Measurements from ENCODE around the gene C8B.
A peak's percentile ranks its signal among the peaks of the same experiment; 100 is the strongest.

Gene C8B

DNA sequence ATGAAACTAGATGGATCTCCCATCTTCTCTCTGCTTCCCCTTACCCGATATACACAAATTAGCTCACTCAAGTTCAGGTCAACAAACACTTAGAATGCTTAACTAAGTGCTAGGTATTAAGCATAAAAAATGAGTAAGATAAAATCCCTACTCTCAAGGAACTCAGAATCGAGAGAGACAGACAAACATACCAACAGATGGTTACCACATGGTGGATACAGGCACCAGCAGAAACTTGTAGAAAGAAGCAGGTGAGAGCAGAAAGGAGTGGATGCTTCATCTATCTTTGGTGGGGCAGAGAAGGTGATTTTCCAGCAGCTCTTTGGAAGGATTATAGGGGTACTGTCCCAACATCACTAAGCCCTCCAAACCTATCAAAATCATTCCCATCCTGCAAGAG lies 32.2 kb downstream of the C8B start:
- H3K4me3 ChIP-seq: no peak overlapping the region
- no peaks in the 10 kb centered on the region for H3K27me3 ChIP-seq (ENCODE audit: low read depth)
- DNase-seq (ENCODE audit: low spot score in 2 of 2): no peak
- no peaks in the 10 kb centered on the region for H3K4me1 ChIP-seq
- in situ Hi-C loops (cut with MboI; ENCODE audit: low sequenced_read_pairs): no loop called here
- no peaks in the 10 kb centered on the region for H3K9me3 ChIP-seq
- H3K36me3 ChIP-seq (replicated peaks): no peaks in the 10 kb centered on the region

GRCh38 chr1:56933161-56933560 lies 32.7 kb downstream of the C8B start:
- Histone ChIP-seq H3K4me1 (no peaks in the 10 kb centered on the region), H3K36me3 (replicated peaks) (no peaks in the 10 kb centered on the region), H3K9me3 (no peaks in the 10 kb centered on the region), H3K27me3 (ENCODE audit: low read depth) (no peaks in the 10 kb centered on the region), H3K4me3 (no peak overlapping the region)
- in situ Hi-C loops (cut with MboI; ENCODE audit: low sequenced_read_pairs): no loop called here
- DNase-seq (ENCODE audit: low spot score in 2 of 2): no peak

- in situ Hi-C loops (cut with MboI; ENCODE audit: low sequenced_read_pairs): no loop called here
- H3K27me3 ChIP-seq (ENCODE audit: low read depth): no peaks in the 10 kb centered on the region
- no peak for DNase-seq (ENCODE audit: low spot score in 2 of 2)
Measured at GRCh38 chr1:56931686-56932085, 34.1 kb downstream of the C8B start.

GRCh38 chr1:56931211-56931610 lies 34.6 kb downstream of the C8B start:
- in situ Hi-C loops (cut with MboI; ENCODE audit: low sequenced_read_pairs): no loop called here
- Histone ChIP-seq H3K4me1 (no peaks in the 10 kb centered on the region), H3K4me3 (no peak overlapping the region), H3K27me3 (ENCODE audit: low read depth) (no peaks in the 10 kb centered on the region), H3K36me3 (replicated peaks) (no peaks in the 10 kb centered on the region), H3K9me3 (no peaks in the 10 kb centered on the region)
- peak; percentile 41 to 64 for DNase-seq (ENCODE audit: low spot score in 2 of 2)

More at GRCh38 chr1:56931686-56932085, 34.1 kb downstream of the C8B start:
- no peaks in the 10 kb centered on the region for H3K9me3 ChIP-seq
- no peaks in the 10 kb centered on the region for H3K36me3 ChIP-seq (replicated peaks)
- H3K4me3 ChIP-seq: no peak overlapping the region
- no peaks in the 10 kb centered on the region for H3K4me1 ChIP-seq

- in situ Hi-C loops (cut with MboI; ENCODE audit: low sequenced_read_pairs): no loop called here
- H3K27me3 ChIP-seq (ENCODE audit: low read depth): no peaks in the 10 kb centered on the region
- no peaks in the 10 kb centered on the region for H3K36me3 ChIP-seq (replicated peaks)
- H3K4me3 ChIP-seq: no peak overlapping the region
- DNase-seq (ENCODE audit: low spot score in 2 of 2): no peak
- H3K4me1 ChIP-seq: no peaks in the 10 kb centered on the region
- H3K9me3 ChIP-seq: no peaks in the 10 kb centered on the region
Measured at GRCh38 chr1:56929492-56929891, 36.3 kb downstream of the C8B start.

- no peaks in the 10 kb centered on the region for H3K36me3 ChIP-seq (replicated peaks)
- no peaks in the 10 kb centered on the region for H3K9me3 ChIP-seq
- in situ Hi-C loops (cut with MboI; ENCODE audit: low sequenced_read_pairs): no loop called here
- H3K4me1 ChIP-seq: no peaks in the 10 kb centered on the region
- no peak overlapping the region for H3K4me3 ChIP-seq
- H3K27me3 ChIP-seq (ENCODE audit: low read depth): no peaks in the 10 kb centered on the region
- DNase-seq (ENCODE audit: low spot score in 2 of 2): no peak
Measured at GRCh38 chr1:56927986-56928385, 37.8 kb downstream of the C8B start.

DNA sequence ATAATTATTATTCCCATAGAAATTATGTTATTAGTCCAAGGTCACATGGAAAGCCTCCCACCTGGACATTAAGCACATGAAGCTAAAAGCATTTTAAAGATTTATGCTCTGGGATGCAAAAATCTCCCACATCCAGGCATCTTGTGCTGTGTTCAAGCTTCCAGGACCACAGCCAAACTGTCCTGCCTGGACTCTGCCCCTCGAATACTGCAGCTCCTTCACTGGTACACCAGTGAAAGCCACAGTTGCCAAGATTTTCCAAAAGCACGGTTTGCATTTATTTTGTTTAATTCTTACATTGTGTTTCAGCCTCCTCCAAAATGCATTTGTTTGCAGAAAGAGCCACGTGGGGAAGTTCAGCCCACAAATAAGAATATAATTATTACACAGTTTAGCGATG lies 38.6 kb downstream of the C8B start:
- Histone ChIP-seq H3K4me1 (no peaks in the 10 kb centered on the region), H3K4me3 (no peak overlapping the region), H3K9me3 (no peaks in the 10 kb centered on the region), H3K36me3 (replicated peaks) (no peaks in the 10 kb centered on the region), H3K27me3 (ENCODE audit: low read depth) (no peaks in the 10 kb centered on the region)
- DNase-seq (ENCODE audit: low spot score in 2 of 2): no peak
- in situ Hi-C loops (cut with MboI; ENCODE audit: low sequenced_read_pairs): no loop called here

GRCh38 chr1:56925193-56925592 lies 40.6 kb downstream of the C8B start:
- DNase-seq (ENCODE audit: low spot score in 2 of 2): no peak
- Histone ChIP-seq H3K4me1 (no peaks in the 10 kb centered on the region), H3K9me3 (no peaks in the 10 kb centered on the region), H3K27me3 (ENCODE audit: low read depth) (no peaks in the 10 kb centered on the region), H3K4me3 (no peak overlapping the region), H3K36me3 (replicated peaks) (no peaks in the 10 kb centered on the region)
- in situ Hi-C loops (cut with MboI; ENCODE audit: low sequenced_read_pairs): no loop called here

DNA sequence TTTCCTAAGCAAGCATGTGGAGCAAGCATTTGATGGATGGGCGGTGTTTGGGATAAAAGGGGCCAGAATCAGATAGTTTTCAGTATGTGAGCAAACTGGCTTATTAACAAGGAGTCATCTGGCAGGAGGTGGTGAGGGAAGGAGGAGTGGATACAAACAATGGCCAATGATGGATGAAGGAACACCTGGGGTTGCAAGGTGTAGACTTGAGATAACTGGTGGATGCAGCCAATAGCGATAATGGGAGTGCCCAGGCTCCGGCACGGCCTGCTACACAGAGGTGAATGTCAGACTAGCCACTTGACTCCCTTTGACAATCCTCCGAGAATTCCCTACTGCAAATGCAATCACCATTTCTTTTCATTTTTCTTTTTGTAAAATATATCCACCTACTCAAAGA lies 41.7 kb downstream of the C8B start:
- Histone ChIP-seq H3K9me3 (no peaks in the 10 kb centered on the region), H3K36me3 (replicated peaks) (no peaks in the 10 kb centered on the region), H3K4me1 (no peaks in the 10 kb centered on the region), H3K27me3 (ENCODE audit: low read depth) (no peaks in the 10 kb centered on the region), H3K4me3 (no peak overlapping the region)
- in situ Hi-C loops (cut with MboI; ENCODE audit: low sequenced_read_pairs): no loop called here
- no peak for DNase-seq (ENCODE audit: low spot score in 2 of 2)

- no peak for DNase-seq (ENCODE audit: low spot score in 2 of 2)
- in situ Hi-C loops (cut with MboI; ENCODE audit: low sequenced_read_pairs): no loop called here
- H3K4me3 ChIP-seq: no peak overlapping the region
- no peaks in the 10 kb centered on the region for H3K4me1 ChIP-seq
- no peaks in the 10 kb centered on the region for H3K36me3 ChIP-seq (replicated peaks)
- H3K9me3 ChIP-seq: no peaks in the 10 kb centered on the region
- no peaks in the 10 kb centered on the region for H3K27me3 ChIP-seq (ENCODE audit: low read depth)
Measured at GRCh38 chr1:56923201-56923600, 42.6 kb downstream of the C8B start.

DNA sequence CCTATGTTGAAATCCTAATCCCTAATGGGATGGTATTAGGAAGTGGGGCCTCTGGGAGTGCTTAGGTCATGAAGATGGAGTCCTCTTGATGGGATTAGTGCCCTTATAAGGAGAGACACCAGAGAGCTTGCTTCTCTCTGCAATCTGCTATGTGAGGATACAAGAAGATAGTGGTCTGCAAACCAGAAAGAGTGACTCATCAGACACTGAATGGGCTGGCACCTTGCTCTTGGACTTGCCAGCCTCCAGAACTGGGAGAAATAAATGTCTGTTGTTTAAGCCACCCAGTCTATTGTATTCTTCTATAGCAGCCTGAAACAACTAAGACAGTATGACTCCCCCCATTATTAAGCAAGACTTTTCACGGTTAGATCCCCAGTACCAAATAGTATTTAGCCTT lies 43.3 kb downstream of the C8B start:
- Histone ChIP-seq H3K36me3 (replicated peaks) (no peaks in the 10 kb centered on the region), H3K9me3 (no peaks in the 10 kb centered on the region), H3K4me3 (no peak overlapping the region), H3K27me3 (ENCODE audit: low read depth) (no peaks in the 10 kb centered on the region), H3K4me1 (no peaks in the 10 kb centered on the region)
- no peak for DNase-seq (ENCODE audit: low spot score in 2 of 2)
- in situ Hi-C loops (cut with MboI; ENCODE audit: low sequenced_read_pairs): no loop called here

DNA sequence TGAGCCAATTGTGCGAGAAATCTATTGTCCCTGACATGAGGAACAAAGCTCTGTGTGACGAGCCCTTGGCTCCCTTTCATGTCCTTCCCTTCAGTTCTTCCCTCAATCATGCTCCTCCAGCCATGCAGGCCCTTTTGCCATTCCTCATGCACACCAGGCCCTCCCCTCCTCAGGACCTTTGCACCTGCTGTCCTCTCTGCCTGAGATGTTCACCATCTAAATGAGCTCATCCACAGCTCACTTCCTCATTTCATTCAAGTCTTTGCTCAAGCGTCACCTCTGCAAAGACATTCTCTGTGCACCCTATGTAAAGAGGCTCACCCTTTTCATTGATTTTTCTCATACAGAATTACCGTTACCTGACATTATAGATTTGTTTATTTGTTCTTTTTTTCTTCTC lies 43.7 kb downstream of the C8B start:
- Histone ChIP-seq H3K9me3 (no peaks in the 10 kb centered on the region), H3K4me3 (no peak overlapping the region), H3K4me1 (no peaks in the 10 kb centered on the region), H3K36me3 (replicated peaks) (no peaks in the 10 kb centered on the region), H3K27me3 (ENCODE audit: low read depth) (no peaks in the 10 kb centered on the region)
- DNase-seq (ENCODE audit: low spot score in 2 of 2): no peak
- in situ Hi-C loops (cut with MboI; ENCODE audit: low sequenced_read_pairs): no loop called here

DNA sequence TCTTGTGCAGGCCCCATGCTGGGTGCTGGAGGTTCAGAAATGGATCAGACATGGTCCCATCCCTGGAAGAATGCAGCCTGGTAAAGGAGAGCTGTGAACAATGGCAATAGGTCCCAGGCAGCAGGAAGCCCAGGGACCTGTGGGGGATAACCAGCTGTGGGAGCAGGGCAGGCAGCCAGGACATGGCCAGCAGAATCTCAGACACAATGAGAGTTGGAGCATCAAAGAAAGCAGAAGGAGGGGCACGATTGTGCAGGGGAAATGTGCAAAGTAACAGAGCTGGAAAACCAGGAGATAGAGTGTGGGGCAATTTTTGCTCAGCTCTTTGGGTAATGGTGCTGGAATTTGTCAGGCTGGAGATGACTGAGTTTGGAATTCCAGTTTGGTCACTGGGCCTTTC lies 44.3 kb downstream of the C8B start:
- Histone ChIP-seq H3K9me3 (no peaks in the 10 kb centered on the region), H3K36me3 (replicated peaks) (no peaks in the 10 kb centered on the region), H3K4me1 (no peaks in the 10 kb centered on the region), H3K27me3 (ENCODE audit: low read depth) (no peaks in the 10 kb centered on the region), H3K4me3 (no peak overlapping the region)
- in situ Hi-C loops (cut with MboI; ENCODE audit: low sequenced_read_pairs): no loop called here
- no peak for DNase-seq (ENCODE audit: low spot score in 2 of 2)

DNA sequence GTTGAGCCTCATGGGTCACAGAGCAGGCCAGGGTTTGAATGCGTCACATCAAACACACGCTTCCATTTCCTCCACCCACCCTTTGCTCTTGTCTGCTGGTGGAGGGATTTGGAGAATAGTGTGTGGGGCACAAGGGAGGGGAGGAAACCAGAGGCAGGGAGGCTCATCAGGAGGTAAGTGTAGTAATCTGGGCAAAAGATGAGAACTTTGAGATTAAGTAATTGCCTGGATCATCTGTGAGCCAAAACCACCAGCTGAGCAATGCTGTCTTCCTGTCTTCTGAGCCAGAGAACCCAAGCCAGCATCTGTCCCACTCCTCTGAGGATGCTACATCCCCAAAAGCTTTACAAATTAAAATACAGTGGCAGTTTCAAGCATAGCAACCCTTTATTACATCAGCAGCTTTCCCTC lies 45.2 kb downstream of the C8B start:
- Histone ChIP-seq H3K27me3 (ENCODE audit: low read depth) (no peaks in the 10 kb centered on the region), H3K36me3 (replicated peaks) (no peaks in the 10 kb centered on the region), H3K4me3 (no peak overlapping the region), H3K9me3 (no peaks in the 10 kb centered on the region), H3K4me1 (no peaks in the 10 kb centered on the region)
- in situ Hi-C loops (cut with MboI; ENCODE audit: low sequenced_read_pairs): no loop called here
- DNase-seq (ENCODE audit: low spot score in 2 of 2): no peak

DNA sequence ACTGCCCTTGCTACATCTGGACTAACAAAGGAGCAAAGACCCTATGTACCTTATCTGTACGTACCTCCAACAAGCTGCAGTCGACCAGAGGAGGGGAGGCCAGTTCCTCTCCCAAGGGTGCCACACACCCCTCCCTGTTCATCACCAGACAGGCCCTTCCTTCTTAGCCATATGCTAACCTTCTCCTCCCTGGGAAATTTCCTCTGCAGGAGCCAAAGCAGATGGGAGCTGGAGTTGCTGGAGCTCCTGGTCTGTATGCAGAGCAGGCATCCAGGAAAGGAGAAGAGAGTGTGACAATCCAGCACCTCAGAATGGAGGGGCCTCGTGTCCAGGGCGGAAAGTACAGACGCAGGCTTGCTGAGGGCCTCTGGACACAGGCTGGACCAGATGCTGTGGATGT lies 48.5 kb downstream of the C8B start:
- in situ Hi-C loops (cut with MboI; ENCODE audit: low sequenced_read_pairs): no loop called here
- Histone ChIP-seq H3K27me3 (ENCODE audit: low read depth) (no peaks in the 10 kb centered on the region), H3K4me3 (no peak overlapping the region), H3K36me3 (replicated peaks) (no peaks in the 10 kb centered on the region), H3K9me3 (no peaks in the 10 kb centered on the region), H3K4me1 (no peaks in the 10 kb centered on the region)
- DNase-seq (ENCODE audit: low spot score in 2 of 2): no peak
